ENCODE results near the gene SFR1.

Gene SFR1, protein sequence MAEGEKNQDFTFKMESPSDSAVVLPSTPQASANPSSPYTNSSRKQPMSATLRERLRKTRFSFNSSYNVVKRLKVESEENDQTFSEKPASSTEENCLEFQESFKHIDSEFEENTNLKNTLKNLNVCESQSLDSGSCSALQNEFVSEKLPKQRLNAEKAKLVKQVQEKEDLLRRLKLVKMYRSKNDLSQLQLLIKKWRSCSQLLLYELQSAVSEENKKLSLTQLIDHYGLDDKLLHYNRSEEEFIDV

GRCh38 chr10:104121485-104122224 is at the start of gene SFR1:
Gene SFR1 (plus strand): TSS chr10:104122171. CDS start chr10:104122184, 13 bp downstream.
- peak; percentile 95 to 98 for DNase-seq (ENCODE audit: low spot score in 2 of 2)
- no peaks in the 10 kb centered on the region for H3K9me3 Mint-ChIP-seq
- peak; percentile 92 for ATAC-seq
- H3K27ac Mint-ChIP-seq: peak within 1 kb of the TSS; percentile 97
- peaks cover 48% of the 10 kb centered on the region for H3K36me3 Mint-ChIP-seq
- H3K4me1 Mint-ChIP-seq: peaks cover 24% of the 10 kb centered on the region
- peak within 1 kb of the TSS; percentile 84 for H3K4me3 Mint-ChIP-seq

- DNase-seq (ENCODE audit: low spot score in 2 of 2) (no peak), ATAC-seq (no peak)
- no peaks in the 10 kb centered on the region for H3K36me3 Mint-ChIP-seq
- H3K9me3 Mint-ChIP-seq: no peaks in the 10 kb centered on the region
- no peaks in the 10 kb centered on the region for H3K4me1 Mint-ChIP-seq
- H3K4me3 Mint-ChIP-seq: no peak overlapping the region
- H3K27ac Mint-ChIP-seq: no peak overlapping the region
Observed at GRCh38 chr10:104072786-104073185, 49.2 kb upstream of the SFR1 start.

DNA sequence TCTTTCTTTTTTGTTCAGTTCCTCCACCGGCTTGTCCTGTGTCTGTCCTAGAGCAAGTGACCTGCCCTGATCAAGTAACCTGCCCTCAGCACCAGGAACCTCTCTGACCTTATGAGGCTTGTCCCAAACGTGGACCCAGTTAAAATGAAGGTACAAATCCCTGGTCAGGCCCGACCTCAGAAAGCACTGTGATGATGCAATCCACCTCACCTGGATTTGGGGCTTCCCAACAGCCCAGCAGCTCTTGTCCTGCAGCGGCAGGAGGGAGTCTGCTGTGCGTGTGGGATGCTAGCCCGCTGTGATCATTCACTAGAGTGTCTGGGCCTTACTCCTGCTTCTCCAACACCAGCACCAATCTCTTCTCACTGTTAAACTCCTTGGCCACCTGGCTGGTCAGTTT is 47.5 kb upstream of the SFR1 start:
- DNase-seq (ENCODE audit: low spot score in 2 of 2) (no peak), ATAC-seq (no peak)
- Mint-ChIP-seq H3K4me1 (no peaks in the 10 kb centered on the region), H3K4me3 (no peak overlapping the region), H3K9me3 (no peaks in the 10 kb centered on the region), H3K27ac (no peak overlapping the region), H3K36me3 (no peaks in the 10 kb centered on the region)

- H3K4me3 Mint-ChIP-seq: no peak overlapping the region
- H3K9me3 Mint-ChIP-seq: no peaks in the 10 kb centered on the region
- no peak for ATAC-seq
- H3K27ac Mint-ChIP-seq: no peak overlapping the region
- no peaks in the 10 kb centered on the region for H3K4me1 Mint-ChIP-seq
- no peak for DNase-seq (ENCODE audit: low spot score in 2 of 2)
- H3K36me3 Mint-ChIP-seq: no peaks in the 10 kb centered on the region
Observed at GRCh38 chr10:104076743-104077160, 45.2 kb upstream of the SFR1 start.

- Mint-ChIP-seq H3K9me3 (no peaks in the 10 kb centered on the region), H3K4me3 (no peak overlapping the region), H3K4me1 (no peaks in the 10 kb centered on the region), H3K27ac (no peak overlapping the region), H3K36me3 (no peaks in the 10 kb centered on the region)
- DNase-seq (ENCODE audit: low spot score in 2 of 2) (no peak), ATAC-seq (no peak)
Observed at GRCh38 chr10:104077247-104077646, 44.7 kb upstream of the SFR1 start.

- no peaks in the 10 kb centered on the region for H3K36me3 Mint-ChIP-seq
- H3K4me3 Mint-ChIP-seq: no peak overlapping the region
- no peak overlapping the region for H3K27ac Mint-ChIP-seq
- no peaks in the 10 kb centered on the region for H3K9me3 Mint-ChIP-seq
- DNase-seq (ENCODE audit: low spot score in 2 of 2) (no peak), ATAC-seq (no peak)
- no peaks in the 10 kb centered on the region for H3K4me1 Mint-ChIP-seq
Observed at GRCh38 chr10:104077663-104078151, 44.3 kb upstream of the SFR1 start.

- ATAC-seq: no peak
- no peak overlapping the region for H3K27ac Mint-ChIP-seq
- no peaks in the 10 kb centered on the region for H3K9me3 Mint-ChIP-seq
- DNase-seq (ENCODE audit: low spot score in 2 of 2): no peak
- no peak overlapping the region for H3K4me3 Mint-ChIP-seq
- H3K36me3 Mint-ChIP-seq: no peaks in the 10 kb centered on the region
- no peaks in the 10 kb centered on the region for H3K4me1 Mint-ChIP-seq
Observed at GRCh38 chr10:104080762-104081161, 41.2 kb upstream of the SFR1 start.

DNA sequence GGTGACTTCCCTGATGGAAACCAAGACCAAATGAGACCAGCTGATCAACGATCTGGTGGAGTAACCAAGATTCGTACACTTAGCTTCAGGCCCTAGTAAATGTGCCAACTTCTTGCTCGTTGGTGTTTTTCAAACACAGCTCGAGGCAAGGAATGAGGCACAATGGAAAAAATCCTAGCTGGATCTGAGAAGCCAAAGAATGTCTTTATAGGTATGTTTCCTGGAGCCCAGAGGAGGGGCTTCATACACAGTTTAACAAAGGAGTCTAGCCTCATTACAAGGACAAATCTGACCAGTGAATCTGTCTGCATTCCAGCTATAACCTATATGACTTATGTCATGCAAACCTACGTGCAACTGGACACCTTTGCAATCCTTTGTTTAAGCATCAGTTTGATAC is 40.0 kb upstream of the SFR1 start:
- H3K27ac Mint-ChIP-seq: no peak overlapping the region
- no peaks in the 10 kb centered on the region for H3K36me3 Mint-ChIP-seq
- DNase-seq (ENCODE audit: low spot score in 2 of 2): no peak
- no peaks in the 10 kb centered on the region for H3K9me3 Mint-ChIP-seq
- H3K4me1 Mint-ChIP-seq: no peaks in the 10 kb centered on the region
- no peak overlapping the region for H3K4me3 Mint-ChIP-seq
- no peak for ATAC-seq

DNA sequence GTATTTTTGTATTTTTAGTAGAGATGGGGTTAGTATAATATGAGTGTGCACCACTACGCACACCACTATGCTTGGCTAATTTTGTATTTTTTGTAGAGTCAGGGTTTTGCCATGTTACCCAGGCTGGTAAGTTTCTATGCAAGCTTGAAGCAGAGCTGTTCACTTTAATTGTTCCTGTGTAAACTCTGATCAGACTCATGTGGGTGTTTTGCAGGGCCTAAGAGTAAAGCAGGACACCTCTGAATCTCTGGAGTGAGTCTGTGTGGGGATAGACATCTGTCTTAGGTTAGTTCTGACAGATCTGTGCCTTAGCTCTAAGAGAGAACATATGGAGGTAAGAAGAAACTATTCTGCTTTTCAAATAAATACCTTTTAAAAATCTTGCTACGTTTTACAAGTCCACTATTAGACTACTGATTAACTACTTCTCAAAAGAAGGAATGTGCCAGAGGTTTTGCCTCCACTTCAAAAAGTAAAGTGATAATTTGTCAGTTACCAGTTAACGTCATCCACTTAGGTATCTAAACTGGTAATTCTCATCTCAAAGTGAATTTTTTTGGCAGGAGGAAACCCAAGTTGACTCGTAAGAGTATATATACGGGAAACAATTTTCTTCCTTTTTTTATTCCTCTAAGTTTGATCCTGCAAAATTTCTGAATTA is 37.4 kb upstream of the SFR1 start:
- H3K36me3 Mint-ChIP-seq: no peaks in the 10 kb centered on the region
- H3K9me3 Mint-ChIP-seq: no peaks in the 10 kb centered on the region
- DNase-seq (ENCODE audit: low spot score in 2 of 2): no peak
- no peak overlapping the region for H3K27ac Mint-ChIP-seq
- no peaks in the 10 kb centered on the region for H3K4me1 Mint-ChIP-seq
- no peak overlapping the region for H3K4me3 Mint-ChIP-seq
- ATAC-seq: no peak

GRCh38 chr10:104085801-104086400 is 36.1 kb upstream of the SFR1 start, which contains the start of gene COL17A1:
Gene COL17A1 (minus strand): TSS chr10:104085880. CDS start chr10:104080673, 5,207 bp downstream.
- ATAC-seq (no peak), DNase-seq (ENCODE audit: low spot score in 2 of 2) (no peak)
- H3K36me3 Mint-ChIP-seq: no peaks in the 10 kb centered on the region
- no peak within 1 kb of the TSS for H3K4me3 Mint-ChIP-seq
- H3K9me3 Mint-ChIP-seq: no peaks in the 10 kb centered on the region
- no peak within 1 kb of the TSS for H3K27ac Mint-ChIP-seq
- no peaks in the 10 kb centered on the region for H3K4me1 Mint-ChIP-seq

GRCh38 chr10:104088239-104088638 is 33.7 kb upstream of the SFR1 start:
- no peaks in the 10 kb centered on the region for H3K9me3 Mint-ChIP-seq
- ATAC-seq (no peak), DNase-seq (ENCODE audit: low spot score in 2 of 2) (no peak)
- no peaks in the 10 kb centered on the region for H3K4me1 Mint-ChIP-seq
- H3K27ac Mint-ChIP-seq: no peak overlapping the region
- H3K36me3 Mint-ChIP-seq: no peaks in the 10 kb centered on the region
- H3K4me3 Mint-ChIP-seq: no peak overlapping the region

- Mint-ChIP-seq H3K27ac (no peak overlapping the region), H3K4me3 (no peak overlapping the region), H3K4me1 (no peaks in the 10 kb centered on the region), H3K36me3 (no peaks in the 10 kb centered on the region), H3K9me3 (no peaks in the 10 kb centered on the region)
- no peak for DNase-seq (ENCODE audit: low spot score in 2 of 2)
- ATAC-seq: no peak
Observed at GRCh38 chr10:104089621-104090020, 32.4 kb upstream of the SFR1 start.

- H3K27ac Mint-ChIP-seq: no peak overlapping the region
- H3K36me3 Mint-ChIP-seq: no peaks in the 10 kb centered on the region
Observed at GRCh38 chr10:104090611-104091010, 31.4 kb upstream of the SFR1 start.

GRCh38 chr10:104092749-104093148 is 29.2 kb upstream of the SFR1 start:
- no peak for DNase-seq (ENCODE audit: low spot score in 2 of 2)
- Mint-ChIP-seq H3K4me1 (no peaks in the 10 kb centered on the region), H3K9me3 (no peaks in the 10 kb centered on the region), H3K4me3 (no peak overlapping the region), H3K36me3 (no peaks in the 10 kb centered on the region), H3K27ac (no peak overlapping the region)
- no peak for ATAC-seq

More at GRCh38 chr10:104090611-104091010, 31.4 kb upstream of the SFR1 start:
- DNase-seq (ENCODE audit: low spot score in 2 of 2) (no peak), ATAC-seq (no peak)
- H3K4me1 Mint-ChIP-seq: no peaks in the 10 kb centered on the region
- H3K9me3 Mint-ChIP-seq: no peaks in the 10 kb centered on the region
- H3K4me3 Mint-ChIP-seq: no peak overlapping the region

GRCh38 chr10:104096692-104097091 is 25.3 kb upstream of the SFR1 start:
- Mint-ChIP-seq H3K4me3 (no peak overlapping the region), H3K4me1 (no peaks in the 10 kb centered on the region)

More at GRCh38 chr10:104096692-104097091, 25.3 kb upstream of the SFR1 start:
- Mint-ChIP-seq H3K27ac (no peak overlapping the region), H3K9me3 (no peaks in the 10 kb centered on the region), H3K36me3 (no peaks in the 10 kb centered on the region)
- DNase-seq (ENCODE audit: low spot score in 2 of 2) (no peak), ATAC-seq (no peak)
